HEK293 (cell line): Measurements from ENCODE around the gene UBE2D3.

Source experiments
- CTCF ChIA-PET: fragments of 350-600 bp; formaldehyde crosslinking; extraction: SDS; loops from one replicate; lab custom pipeline; 2021; ENCODE audit warnings: antibody characterized with exemption; lab: Yijun Ruan, JAX
- POLR2A ChIA-PET: fragments of 300-600 bp; formaldehyde crosslinking; extraction: SDS; loops from one replicate; lab custom pipeline; 2020; ENCODE audit warnings: antibody characterized with exemption, inconsistent platforms; lab: Yijun Ruan, JAX
- H3K27ac ChIP-seq: fragments of 200-500 bp; sonication (Bioruptor generic); 2 replicates; pipeline ENCODE4 v1.5.1; 2014; ENCODE audit warnings: low read depth, low read length, control low read depth, inconsistent platforms; ENCODE audit errors: extremely low read depth
- H3K36me3 ChIP-seq, 2 experiments: fragments of 200-500 bp in 1 of 2; sonication (Bioruptor generic) in 1 of 2; 1 replicate in 1 of 2; 2 replicates in 1 of 2; pipeline ENCODE4 v1.5.1; 2014 to 2017; ENCODE audit warnings: inconsistent platforms in 2 of 2, low read length in 2 of 2; ENCODE audit not compliant: control insufficient read depth in 2 of 2, insufficient read depth in 1 of 2
- H3K4me1 ChIP-seq: fragments of 200-500 bp; sonication (Bioruptor generic); 2 replicates; pipeline ENCODE4 v1.5.1; 2014; ENCODE audit warnings: mild to moderate bottlenecking, low read length, inconsistent platforms; ENCODE audit not compliant: control insufficient read depth, insufficient read depth
- H3K4me3 ChIP-seq: 2 replicates; pipeline ENCODE4 v1.5.1; 2011; ENCODE audit warnings: low read depth, mild to moderate bottlenecking, control low read depth, low read length, moderate library complexity
- H3K9me3 ChIP-seq: fragments of 200-500 bp; sonication (Bioruptor generic); 2 replicates; pipeline ENCODE4 v1.5.1; 2014; ENCODE audit warnings: low read depth, low read length, inconsistent platforms; ENCODE audit not compliant: control insufficient read depth, insufficient read depth
- KLF7 ChIP-seq: fragments of 450-650 bp; formaldehyde crosslinking; IDR thresholded peaks from 2 replicates; pipeline ENCODE4 v1.5.1; 2016; ENCODE audit warnings: missing biosample characterization, missing genetic modification characterization, borderline replicate concordance
- KLF8 ChIP-seq: fragments of 450-650 bp; formaldehyde crosslinking; IDR thresholded peaks from 2 replicates; pipeline ENCODE4 v1.5.1; 2016; ENCODE audit warnings: missing biosample characterization, missing genetic modification characterization
- RBAK ChIP-seq: fragments of 450-650 bp; formaldehyde crosslinking; IDR thresholded peaks from 2 replicates; pipeline ENCODE4 v1.5.1; 2016; ENCODE audit warnings: missing biosample characterization, missing genetic modification characterization
- ZNF174 ChIP-seq: fragments of 450-650 bp; formaldehyde crosslinking; IDR thresholded peaks from 2 replicates; pipeline ENCODE4 v1.5.0; 2017; ENCODE audit warnings: missing biosample characterization, mild to moderate bottlenecking, missing genetic modification characterization
- ZNF23 ChIP-seq: fragments of 450-650 bp; formaldehyde crosslinking; IDR thresholded peaks from 2 replicates; pipeline ENCODE4 v1.5.1; 2016; ENCODE audit warnings: missing biosample characterization, missing genetic modification characterization, borderline replicate concordance
- ZNF24 ChIP-seq: fragments of 450-650 bp; formaldehyde crosslinking; IDR thresholded peaks from 2 replicates; pipeline ENCODE4 v1.5.1; 2016; ENCODE audit warnings: missing biosample characterization, missing genetic modification characterization
- ZNF341 ChIP-seq: fragments of 450-650 bp; formaldehyde crosslinking; IDR thresholded peaks from 2 replicates; pipeline ENCODE4; 2016; ENCODE audit warnings: low read depth, missing biosample characterization, missing genetic modification characterization
- ZNF366 ChIP-seq: fragments of 450-650 bp; formaldehyde crosslinking; conservative IDR thresholded peaks from 2 replicates; pipeline ENCODE4 v1.5.1; 2016; ENCODE audit warnings: missing biosample characterization, missing genetic modification characterization
- ZNF544 ChIP-seq: fragments of 450-650 bp; formaldehyde crosslinking; IDR thresholded peaks from 2 replicates; pipeline ENCODE4 v1.5.0; 2017; ENCODE audit warnings: missing biosample characterization, missing genetic modification characterization
- ZNF555 ChIP-seq: fragments of 450-650 bp; formaldehyde crosslinking; conservative IDR thresholded peaks from 2 replicates; pipeline ENCODE4 v1.5.1; 2017; ENCODE audit warnings: missing biosample characterization, mild to moderate bottlenecking, missing genetic modification characterization, inconsistent platforms
- ZNF561 ChIP-seq: fragments of 450-650 bp; IDR thresholded peaks from 2 replicates; pipeline ENCODE4 v1.5.1; 2018; ENCODE audit warnings: missing biosample characterization, missing genetic modification characterization, borderline replicate concordance
- ZNF571 ChIP-seq: fragments of 450-650 bp; formaldehyde crosslinking; IDR thresholded peaks from 2 replicates; pipeline ENCODE4 v1.5.0; 2017; ENCODE audit warnings: missing biosample characterization, missing genetic modification characterization
- ZNF585B ChIP-seq: fragments of 450-650 bp; formaldehyde crosslinking; IDR thresholded peaks from 2 replicates; pipeline ENCODE4 v1.5.1; 2016; ENCODE audit warnings: missing biosample characterization, missing genetic modification characterization
- ZNF658 ChIP-seq: fragments of 450-650 bp; formaldehyde crosslinking; IDR thresholded peaks from 2 replicates; pipeline ENCODE4; 2016; ENCODE audit warnings: missing biosample characterization, missing genetic modification characterization
- ZNF670 ChIP-seq: fragments of 450-650 bp; formaldehyde crosslinking; IDR thresholded peaks from 2 replicates; pipeline ENCODE4 v1.5.1; 2016; ENCODE audit warnings: missing biosample characterization, missing genetic modification characterization, low read depth
- ZNF677 ChIP-seq: fragments of 450-650 bp; IDR thresholded peaks from 2 replicates; pipeline ENCODE4 v1.5.0; 2018; ENCODE audit warnings: missing biosample characterization, mild to moderate bottlenecking, missing genetic modification characterization, moderate library complexity
- ZNF701 ChIP-seq: fragments of 450-650 bp; formaldehyde crosslinking; IDR thresholded peaks from 2 replicates; pipeline ENCODE4 v1.5.1; 2016; ENCODE audit warnings: missing biosample characterization, missing genetic modification characterization
- ZNF776 ChIP-seq: fragments of 450-650 bp; formaldehyde crosslinking; IDR thresholded peaks from 2 replicates; pipeline ENCODE4 v1.5.0; 2017; ENCODE audit warnings: missing biosample characterization, missing genetic modification characterization, borderline replicate concordance
- ZNF830 ChIP-seq: fragments of 450-650 bp; IDR thresholded peaks from 2 replicates; pipeline ENCODE4 v1.5.0; 2018; ENCODE audit warnings: missing biosample characterization, missing genetic modification characterization, low read depth, mild to moderate bottlenecking, moderate library complexity
- ZXDB ChIP-seq: fragments of 450-650 bp; formaldehyde crosslinking; IDR thresholded peaks from 2 replicates; pipeline ENCODE4 v1.5.1; 2016; ENCODE audit warnings: missing biosample characterization, missing genetic modification characterization
- TF ChIP-seq, protein P1 (sequence below): fragments of 450-650 bp; formaldehyde crosslinking; IDR thresholded peaks from 2 replicates; pipeline ENCODE4 v1.5.1; 2016; ENCODE audit warnings: missing biosample characterization, missing genetic modification characterization
- TF ChIP-seq, protein P2 (sequence below): fragments of 450-650 bp; formaldehyde crosslinking; IDR thresholded peaks from 2 replicates; pipeline ENCODE4 v1.5.1; 2017; ENCODE audit warnings: missing biosample characterization, missing genetic modification characterization
- TF ChIP-seq, protein P3 (sequence below): fragments of 450-650 bp; formaldehyde crosslinking; IDR thresholded peaks from 2 replicates; pipeline ENCODE4 v1.5.1; 2016; ENCODE audit warnings: missing biosample characterization, missing genetic modification characterization
- TF ChIP-seq, protein P4 (sequence below): fragments of 450-650 bp; formaldehyde crosslinking; IDR thresholded peaks from 2 replicates; pipeline ENCODE4 v1.5.1; 2017; ENCODE audit warnings: missing biosample characterization, missing genetic modification characterization

The UBE2D3 gene

DNA sequence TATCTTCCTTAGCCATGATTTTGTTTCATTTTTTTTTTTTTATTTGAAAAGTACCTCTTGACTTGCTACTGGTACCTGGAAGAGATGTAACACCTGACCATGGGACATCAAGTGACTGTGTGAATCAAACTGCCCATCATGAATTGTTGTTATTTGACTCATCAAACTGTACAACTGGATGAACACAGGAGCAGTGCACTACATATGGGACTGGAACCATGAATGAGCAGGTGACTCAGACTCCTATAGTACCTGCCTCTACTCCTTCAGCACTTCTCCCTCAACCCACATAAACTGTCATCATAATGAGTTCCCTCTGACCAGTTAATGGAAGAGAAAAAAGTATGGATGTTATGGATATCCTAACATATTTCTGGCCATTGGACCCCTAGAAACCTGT, 15.9 kb upstream of the UBE2D3 start:
- no peak overlapping the region for H3K27ac ChIP-seq
- no peak for TF ChIP-seq ZNF561 (tag by site-specific recombination)
- no peak for TF ChIP-seq RBAK (tag by site-specific recombination)
- no peak for TF ChIP-seq ZNF658 (tag by site-specific recombination)
- no peak for TF ChIP-seq ZNF23 (tag by site-specific recombination)
- TF ChIP-seq ZNF341 (tag by site-specific recombination): no peak
- no peak for TF ChIP-seq ZNF776
- no peak for TF ChIP-seq ZNF585B (tag by site-specific recombination)
- no peak for TF ChIP-seq ZNF555 (tag by site-specific recombination)
- no peak for TF ChIP-seq ZNF544 (tag by site-specific recombination)
- no peak for TF ChIP-seq KLF7
- TF ChIP-seq ZNF830 (tag by site-specific recombination): no peak
- TF ChIP-seq ZNF571: no peak
- TF ChIP-seq, protein P1, sequence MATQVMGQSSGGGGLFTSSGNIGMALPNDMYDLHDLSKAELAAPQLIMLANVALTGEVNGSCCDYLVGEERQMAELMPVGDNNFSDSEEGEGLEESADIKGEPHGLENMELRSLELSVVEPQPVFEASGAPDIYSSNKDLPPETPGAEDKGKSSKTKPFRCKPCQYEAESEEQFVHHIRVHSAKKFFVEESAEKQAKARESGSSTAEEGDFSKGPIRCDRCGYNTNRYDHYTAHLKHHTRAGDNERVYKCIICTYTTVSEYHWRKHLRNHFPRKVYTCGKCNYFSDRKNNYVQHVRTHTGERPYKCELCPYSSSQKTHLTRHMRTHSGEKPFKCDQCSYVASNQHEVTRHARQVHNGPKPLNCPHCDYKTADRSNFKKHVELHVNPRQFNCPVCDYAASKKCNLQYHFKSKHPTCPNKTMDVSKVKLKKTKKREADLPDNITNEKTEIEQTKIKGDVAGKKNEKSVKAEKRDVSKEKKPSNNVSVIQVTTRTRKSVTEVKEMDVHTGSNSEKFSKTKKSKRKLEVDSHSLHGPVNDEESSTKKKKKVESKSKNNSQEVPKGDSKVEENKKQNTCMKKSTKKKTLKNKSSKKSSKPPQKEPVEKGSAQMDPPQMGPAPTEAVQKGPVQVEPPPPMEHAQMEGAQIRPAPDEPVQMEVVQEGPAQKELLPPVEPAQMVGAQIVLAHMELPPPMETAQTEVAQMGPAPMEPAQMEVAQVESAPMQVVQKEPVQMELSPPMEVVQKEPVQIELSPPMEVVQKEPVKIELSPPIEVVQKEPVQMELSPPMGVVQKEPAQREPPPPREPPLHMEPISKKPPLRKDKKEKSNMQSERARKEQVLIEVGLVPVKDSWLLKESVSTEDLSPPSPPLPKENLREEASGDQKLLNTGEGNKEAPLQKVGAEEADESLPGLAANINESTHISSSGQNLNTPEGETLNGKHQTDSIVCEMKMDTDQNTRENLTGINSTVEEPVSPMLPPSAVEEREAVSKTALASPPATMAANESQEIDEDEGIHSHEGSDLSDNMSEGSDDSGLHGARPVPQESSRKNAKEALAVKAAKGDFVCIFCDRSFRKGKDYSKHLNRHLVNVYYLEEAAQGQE (tag by site-specific recombination): no peak
- TF ChIP-seq, protein P2, sequence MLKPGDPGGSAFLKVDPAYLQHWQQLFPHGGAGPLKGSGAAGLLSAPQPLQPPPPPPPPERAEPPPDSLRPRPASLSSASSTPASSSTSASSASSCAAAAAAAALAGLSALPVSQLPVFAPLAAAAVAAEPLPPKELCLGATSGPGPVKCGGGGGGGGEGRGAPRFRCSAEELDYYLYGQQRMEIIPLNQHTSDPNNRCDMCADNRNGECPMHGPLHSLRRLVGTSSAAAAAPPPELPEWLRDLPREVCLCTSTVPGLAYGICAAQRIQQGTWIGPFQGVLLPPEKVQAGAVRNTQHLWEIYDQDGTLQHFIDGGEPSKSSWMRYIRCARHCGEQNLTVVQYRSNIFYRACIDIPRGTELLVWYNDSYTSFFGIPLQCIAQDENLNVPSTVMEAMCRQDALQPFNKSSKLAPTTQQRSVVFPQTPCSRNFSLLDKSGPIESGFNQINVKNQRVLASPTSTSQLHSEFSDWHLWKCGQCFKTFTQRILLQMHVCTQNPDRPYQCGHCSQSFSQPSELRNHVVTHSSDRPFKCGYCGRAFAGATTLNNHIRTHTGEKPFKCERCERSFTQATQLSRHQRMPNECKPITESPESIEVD: no peak
- TF ChIP-seq, protein P3, sequence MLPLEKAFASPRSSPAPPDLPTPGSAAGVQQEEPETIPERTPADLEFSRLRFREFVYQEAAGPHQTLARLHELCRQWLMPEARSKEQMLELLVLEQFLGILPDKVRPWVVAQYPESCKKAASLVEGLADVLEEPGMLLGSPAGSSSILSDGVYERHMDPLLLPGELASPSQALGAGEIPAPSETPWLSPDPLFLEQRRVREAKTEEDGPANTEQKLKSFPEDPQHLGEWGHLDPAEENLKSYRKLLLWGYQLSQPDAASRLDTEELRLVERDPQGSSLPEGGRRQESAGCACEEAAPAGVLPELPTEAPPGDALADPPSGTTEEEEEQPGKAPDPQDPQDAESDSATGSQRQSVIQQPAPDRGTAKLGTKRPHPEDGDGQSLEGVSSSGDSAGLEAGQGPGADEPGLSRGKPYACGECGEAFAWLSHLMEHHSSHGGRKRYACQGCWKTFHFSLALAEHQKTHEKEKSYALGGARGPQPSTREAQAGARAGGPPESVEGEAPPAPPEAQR (tag by site-specific recombination): no peak
- TF ChIP-seq, protein P4, sequence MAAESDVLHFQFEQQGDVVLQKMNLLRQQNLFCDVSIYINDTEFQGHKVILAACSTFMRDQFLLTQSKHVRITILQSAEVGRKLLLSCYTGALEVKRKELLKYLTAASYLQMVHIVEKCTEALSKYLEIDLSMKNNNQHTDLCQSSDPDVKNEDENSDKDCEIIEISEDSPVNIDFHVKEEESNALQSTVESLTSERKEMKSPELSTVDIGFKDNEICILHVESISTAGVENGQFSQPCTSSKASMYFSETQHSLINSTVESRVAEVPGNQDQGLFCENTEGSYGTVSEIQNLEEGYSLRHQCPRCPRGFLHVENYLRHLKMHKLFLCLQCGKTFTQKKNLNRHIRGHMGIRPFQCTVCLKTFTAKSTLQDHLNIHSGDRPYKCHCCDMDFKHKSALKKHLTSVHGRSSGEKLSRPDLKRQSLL (tag by site-specific recombination): no peak
- TF ChIP-seq ZNF366 (tag by site-specific recombination): no peak
- TF ChIP-seq KLF8: no peak
- ChIA-PET POLR2A (no interaction called here), CTCF (no interaction called here)
- H3K4me1 ChIP-seq: no peaks in the 10 kb centered on the region
- no peaks in the 10 kb centered on the region for H3K36me3 ChIP-seq
- H3K9me3 ChIP-seq: no peaks in the 10 kb centered on the region
- H3K4me3 ChIP-seq: no peak overlapping the region

DNA sequence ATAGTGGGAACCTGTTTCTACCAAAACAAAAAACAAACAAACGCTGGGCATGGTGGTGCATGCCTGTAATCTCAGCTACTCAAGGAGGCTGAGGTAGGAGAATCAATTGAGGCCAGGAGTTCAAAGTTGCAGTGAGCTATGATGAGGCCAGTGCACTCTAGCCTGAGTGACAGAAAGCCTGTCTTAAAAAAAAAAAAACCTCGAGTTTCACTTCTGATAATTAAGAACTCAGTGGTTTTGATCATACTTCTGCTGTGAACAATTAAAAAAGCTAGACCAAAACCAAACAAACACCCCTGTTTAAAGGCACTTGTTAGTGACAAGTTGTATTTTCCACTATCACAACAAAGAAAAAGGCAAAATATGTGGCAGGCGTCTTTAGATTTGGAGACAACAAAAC, 15.0 kb upstream of the UBE2D3 start:
- no peaks in the 10 kb centered on the region for H3K4me1 ChIP-seq
- CTCF ChIA-PET: no interaction called here
- POLR2A ChIA-PET: no interaction called here
- H3K4me3 ChIP-seq: no peak overlapping the region
- H3K27ac ChIP-seq: no peak overlapping the region
- no peaks in the 10 kb centered on the region for H3K9me3 ChIP-seq
- H3K36me3 ChIP-seq: no peaks in the 10 kb centered on the region
- TF ChIP-seq ZNF670: no peak
- TF ChIP-seq, protein P3 (tag by site-specific recombination): no peak
- TF ChIP-seq, protein P4 (tag by site-specific recombination): no peak
- TF ChIP-seq ZNF677 (tag by site-specific recombination): no peak
- no peak for TF ChIP-seq ZNF24
- no peak for TF ChIP-seq ZXDB (tag by site-specific recombination)
- no peak for TF ChIP-seq ZNF701 (tag by site-specific recombination)
- TF ChIP-seq ZNF174 (tag by site-specific recombination): no peak
- TF ChIP-seq ZNF341 (tag by site-specific recombination): no peak
